GM12891 (cell line): ENCODE results near the gene CWC25.

Experiments used
- PAX5 ChIP-seq: IDR thresholded peaks from 2 replicates; pipeline ENCODE4 v1.6.1; 2011; ENCODE audit warnings: low read length, moderate library complexity, mild to moderate bottlenecking; ENCODE audit not compliant: insufficient read depth, severe bottlenecking
- POLR2A ChIP-seq: IDR thresholded peaks from 2 replicates; pipeline ENCODE4 v1.6.1; 2011; ENCODE audit warnings: low read depth, low read length, control low read depth
- POLR2AphosphoS5 ChIP-seq: IDR thresholded peaks from 2 replicates; pipeline ENCODE4 v1.6.1; 2011; ENCODE audit warnings: low read depth, low read length, control low read depth
- SPI1 ChIP-seq: IDR thresholded peaks from 2 replicates; pipeline ENCODE4 v1.6.1; 2011; ENCODE audit warnings: low read depth, low read length, control low read depth
- TAF1 ChIP-seq: IDR thresholded peaks from 2 replicates; pipeline ENCODE4 v1.6.1; 2011; ENCODE audit warnings: low read depth, low read length, control low read depth

GRCh38 chr17:38873640-38874380 is 48.7 kb upstream of the CWC25 start:
- TF ChIP-seq POLR2A, result no peak
- no peak for TF ChIP-seq POLR2AphosphoS5
- TF ChIP-seq TAF1, result no peak
- no peak for TF ChIP-seq PAX5
- TF ChIP-seq SPI1, result no peak
